IPS-18c (cell line): ENCODE results near the gene SDK2.

Source experiments
- H3K4me3 ChIP-seq: 2 replicates; pipeline ENCODE4 v1.7.0; 2013; ENCODE audit warnings: low read depth, mild to moderate bottlenecking, low read length, moderate library complexity; ENCODE audit not compliant: insufficient read depth
- H3K9me3 ChIP-seq: one replicate; pipeline ENCODE4 v1.6.1; 2013; ENCODE audit warnings: mild to moderate bottlenecking, low read length, moderate library complexity; ENCODE audit not compliant: control insufficient read depth, insufficient read depth

SDK2 gene

DNA sequence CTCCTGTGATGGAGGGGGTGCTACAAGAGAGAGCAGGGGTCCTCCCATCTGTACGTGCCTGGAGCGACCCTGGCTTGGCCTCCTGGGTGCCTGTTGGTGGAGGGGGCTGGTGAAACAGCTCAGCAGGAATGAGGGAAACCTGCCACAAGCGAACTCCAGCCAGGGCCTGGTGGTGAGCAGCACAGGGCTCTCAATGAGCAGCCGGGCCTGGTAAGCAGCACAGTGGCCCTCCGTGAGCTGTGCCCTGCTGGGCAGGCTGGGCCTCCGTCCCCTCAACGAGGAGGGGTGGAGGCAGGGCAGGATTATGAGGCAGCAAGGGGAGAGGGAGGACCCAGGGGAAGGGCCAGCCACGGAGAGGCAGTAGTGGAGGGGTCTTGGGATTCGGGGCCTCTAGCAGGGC lies 101.9 kb downstream of the SDK2 start:
- Histone ChIP-seq H3K9me3 (no peaks in the 10 kb centered on the region), H3K4me3 (no peak overlapping the region)

DNA sequence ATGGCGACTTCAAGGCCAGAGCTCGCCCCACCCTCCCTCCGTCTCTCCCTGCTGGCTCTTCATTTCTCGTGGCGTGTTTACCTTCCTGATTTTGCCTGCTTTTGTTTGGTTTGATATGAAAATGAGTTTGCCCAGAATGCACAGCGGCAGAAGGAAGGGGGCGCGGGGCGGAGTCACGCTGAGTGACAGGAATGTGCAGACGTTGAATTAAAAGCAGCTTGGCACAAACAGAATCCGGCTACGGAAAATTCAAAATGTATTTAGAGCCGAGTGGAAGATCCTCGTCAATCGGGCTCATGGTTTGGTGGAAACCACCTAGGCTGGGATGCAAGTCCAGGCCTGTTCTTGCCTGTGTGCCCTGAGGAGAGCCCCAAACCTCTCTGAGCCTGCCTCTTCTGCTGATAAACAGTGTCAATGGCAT lies 102.7 kb downstream of the SDK2 start:
- Histone ChIP-seq H3K9me3 (no peaks in the 10 kb centered on the region), H3K4me3 (no peak overlapping the region)

DNA sequence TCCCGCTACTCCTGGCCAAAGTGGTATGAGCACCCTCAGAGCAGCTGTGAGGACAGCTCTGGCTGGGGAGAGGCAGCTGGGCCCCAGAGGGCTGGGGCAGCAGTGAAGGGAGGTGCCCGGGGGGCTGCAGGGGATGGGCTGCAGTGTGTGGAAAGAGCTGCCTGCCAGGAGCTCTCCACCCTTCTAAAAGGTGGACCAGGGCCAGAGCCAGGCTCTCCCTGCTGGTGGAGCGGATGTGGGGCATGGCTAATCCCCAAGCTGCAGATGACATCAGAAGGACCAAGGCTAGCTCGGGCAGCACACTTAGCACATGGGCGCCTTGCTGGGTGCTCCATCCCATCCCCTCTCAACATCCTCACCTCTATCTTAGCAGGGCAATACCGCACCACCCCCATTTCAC lies 103.1 kb downstream of the SDK2 start:
- no peaks in the 10 kb centered on the region for H3K9me3 ChIP-seq
- H3K4me3 ChIP-seq, result no peak overlapping the region

DNA sequence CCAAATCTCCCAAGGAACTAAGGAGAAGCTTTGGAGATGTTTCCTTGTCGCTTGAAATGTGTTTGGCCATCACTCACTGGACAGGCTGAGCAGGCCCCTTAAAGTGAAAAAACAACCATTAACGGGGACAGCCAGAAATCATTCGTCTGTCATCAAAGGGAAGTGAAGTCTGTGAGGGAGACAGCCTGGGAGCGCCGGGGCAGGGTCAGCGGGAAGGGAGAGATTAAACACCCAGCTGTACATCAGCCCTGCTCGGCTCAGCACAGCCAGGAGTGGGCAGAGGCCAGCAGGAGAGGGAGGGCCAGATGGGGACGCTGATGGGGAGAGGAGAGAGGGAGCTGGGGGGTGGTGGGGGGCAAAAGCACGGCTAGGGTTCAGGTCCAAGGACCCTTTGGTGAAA lies 105.1 kb downstream of the SDK2 start:
- H3K9me3 ChIP-seq, result no peaks in the 10 kb centered on the region

DNA sequence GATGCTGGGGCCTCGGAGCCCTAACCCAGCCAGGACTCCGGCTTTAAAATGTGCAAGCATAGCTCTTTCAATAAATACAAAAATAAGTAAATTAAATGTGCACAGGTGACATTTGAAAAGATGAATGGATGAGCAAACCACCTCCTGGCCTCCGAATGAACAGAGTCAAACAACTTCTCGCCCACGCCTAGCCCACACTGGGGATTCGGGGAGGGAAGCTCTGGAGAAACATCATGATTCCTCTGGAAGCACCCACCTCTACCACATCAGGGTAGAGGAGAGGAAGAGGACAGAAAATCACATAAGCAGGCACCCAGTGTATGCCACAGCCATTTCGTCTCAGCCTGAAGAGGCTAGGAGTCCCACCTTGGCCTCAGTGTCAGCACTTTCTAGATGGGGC lies 105.8 kb downstream of the SDK2 start:
- H3K4me3 ChIP-seq, result no peak overlapping the region
- no peaks in the 10 kb centered on the region for H3K9me3 ChIP-seq

More for the DNA sequence above, 105.1 kb downstream of the SDK2 start:
- no peak overlapping the region for H3K4me3 ChIP-seq

DNA sequence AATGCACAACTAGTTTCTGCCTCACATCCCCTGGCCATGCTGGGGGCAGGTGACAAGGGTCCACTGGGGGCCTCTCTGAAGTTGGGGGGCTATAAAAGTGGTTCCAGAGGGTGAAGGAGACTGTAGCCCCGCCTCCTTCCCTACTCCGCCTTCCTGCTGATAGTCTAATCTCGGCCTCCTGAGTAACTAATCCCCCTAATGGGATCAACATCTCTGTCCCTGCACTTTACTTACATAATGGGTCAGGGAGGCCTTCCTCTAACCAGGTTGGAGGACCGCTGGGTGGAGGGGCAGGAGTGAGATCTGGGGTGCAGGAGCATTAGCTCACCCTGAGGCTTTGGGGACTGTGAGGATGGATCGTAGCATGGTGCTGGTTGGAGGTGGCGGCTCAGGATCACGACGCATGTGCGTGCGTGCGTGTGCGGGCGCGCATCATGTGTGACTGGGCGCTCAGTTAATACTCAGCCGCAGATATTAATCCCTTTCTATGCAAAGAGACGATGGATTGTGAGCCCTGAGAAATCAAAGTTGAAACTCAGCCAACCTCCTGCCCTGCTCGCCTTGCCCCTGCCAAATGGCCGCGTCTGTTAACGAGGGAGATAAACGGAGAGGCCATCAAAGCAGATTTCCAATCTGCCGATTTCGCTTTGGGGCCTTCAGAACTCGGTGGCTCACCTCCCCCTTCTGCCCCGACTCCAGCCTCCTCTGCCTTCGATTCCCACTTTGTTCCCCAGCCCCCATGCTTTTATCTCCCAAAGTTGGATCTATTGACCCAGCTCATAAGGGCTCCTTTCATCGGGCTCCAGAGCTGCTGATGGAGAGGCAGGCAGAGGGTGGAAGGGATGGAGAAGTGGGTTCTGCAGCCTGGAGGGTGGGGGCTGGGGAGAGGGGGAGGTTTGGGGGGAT lies 107.3 kb downstream of the SDK2 start:
- H3K4me3 ChIP-seq, result no peak overlapping the region; the same call in 1 of the 2 replicates
- no peaks in the 10 kb centered on the region for H3K9me3 ChIP-seq

DNA sequence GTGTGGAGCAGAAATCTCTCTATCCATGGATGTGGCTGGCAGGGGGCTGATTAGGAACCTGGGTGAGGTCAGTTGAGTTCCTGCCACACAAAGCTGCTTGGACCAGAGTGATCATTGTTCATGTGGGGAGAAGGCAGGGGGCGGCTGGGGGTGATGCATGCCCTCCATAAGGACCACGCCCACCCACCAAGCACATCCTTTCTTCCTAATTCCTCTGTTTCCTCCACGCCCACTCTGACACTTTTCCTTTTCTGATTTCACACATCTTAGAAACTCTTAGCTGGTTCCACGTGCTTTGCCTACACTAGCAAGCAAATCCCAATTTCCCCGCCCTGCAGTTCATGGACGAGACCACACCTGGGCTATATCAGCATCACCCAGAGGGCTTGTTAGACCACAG lies 108.5 kb downstream of the SDK2 start:
- no peak overlapping the region for H3K4me3 ChIP-seq
- H3K9me3 ChIP-seq, result no peaks in the 10 kb centered on the region

DNA sequence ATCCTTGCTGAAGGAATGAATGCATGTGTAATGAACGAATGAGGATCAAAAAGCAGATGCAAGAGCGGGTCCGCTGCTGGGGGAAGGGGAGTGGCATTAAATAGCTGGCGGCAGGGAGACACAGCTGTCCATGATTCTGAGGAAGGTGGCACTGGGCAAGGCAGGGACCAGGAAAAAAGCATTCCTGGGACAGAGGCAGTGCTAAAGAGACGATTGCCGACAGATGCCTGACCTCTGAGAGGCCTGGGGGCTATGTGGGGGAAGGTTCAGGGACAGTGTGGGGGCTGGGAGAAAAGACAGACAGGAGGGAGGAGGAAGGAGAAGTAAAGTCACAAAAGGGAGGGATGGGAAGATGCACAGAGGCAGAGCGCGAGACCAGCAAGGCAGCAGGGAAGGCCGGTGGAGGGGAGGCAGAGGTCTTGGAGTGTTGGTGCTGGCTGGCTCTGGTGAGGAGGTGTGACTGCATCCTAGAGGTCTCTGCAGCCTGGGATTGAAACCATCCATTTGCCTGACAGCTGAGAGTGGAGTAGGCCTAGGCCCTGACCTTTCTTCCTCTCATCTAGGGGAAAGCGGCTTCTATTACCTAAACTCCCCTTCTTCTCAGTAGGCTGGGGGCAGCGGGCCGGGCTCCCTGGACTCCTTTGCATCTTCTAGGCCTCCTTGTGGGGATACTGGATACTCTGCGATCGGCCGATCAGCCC lies 109.9 kb downstream of the SDK2 start:
- no peaks in the 10 kb centered on the region for H3K9me3 ChIP-seq
- H3K4me3 ChIP-seq, result no peak overlapping the region

DNA sequence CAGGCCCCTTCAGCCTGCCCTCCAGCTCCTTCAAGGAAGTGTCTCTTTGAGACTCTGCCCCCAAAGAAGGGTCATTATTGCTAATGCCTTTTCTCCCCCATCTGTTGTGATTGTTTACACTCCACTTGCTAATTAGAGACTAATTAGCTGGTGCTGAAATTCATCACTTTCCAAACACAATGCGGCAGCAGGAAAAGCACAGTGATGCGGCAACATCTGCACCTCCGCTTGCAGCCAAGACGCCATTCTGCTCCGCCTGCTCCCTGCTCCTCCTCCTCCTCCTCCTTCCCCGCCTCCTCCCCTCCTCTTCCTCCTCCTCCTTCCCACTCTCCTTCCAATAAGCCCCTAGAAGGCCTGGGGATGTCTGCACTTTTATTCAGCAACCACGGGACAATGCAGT lies 110.5 kb downstream of the SDK2 start:
- Histone ChIP-seq H3K9me3 (no peaks in the 10 kb centered on the region), H3K4me3 (no peak overlapping the region)

DNA sequence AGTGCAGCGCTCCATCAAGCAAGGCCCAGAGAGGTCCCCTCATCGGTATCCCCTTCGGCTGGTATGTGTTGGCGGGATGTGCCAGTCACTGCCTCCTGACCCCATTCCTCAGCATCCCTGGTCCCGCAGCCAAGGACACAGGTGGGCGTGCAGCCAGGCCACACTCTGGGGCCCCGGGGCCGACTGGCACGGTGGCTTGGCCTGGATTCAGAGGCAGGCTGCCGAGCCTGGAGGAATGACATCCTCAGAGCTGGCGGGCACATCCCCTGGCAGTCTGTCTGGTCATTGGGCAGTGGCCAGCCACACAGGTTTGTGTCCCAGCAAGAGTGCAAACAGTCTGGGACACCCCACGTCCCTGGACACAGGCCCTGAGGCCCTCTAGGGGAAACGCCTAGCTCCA lies 111.1 kb downstream of the SDK2 start:
- no peak overlapping the region for H3K4me3 ChIP-seq

DNA sequence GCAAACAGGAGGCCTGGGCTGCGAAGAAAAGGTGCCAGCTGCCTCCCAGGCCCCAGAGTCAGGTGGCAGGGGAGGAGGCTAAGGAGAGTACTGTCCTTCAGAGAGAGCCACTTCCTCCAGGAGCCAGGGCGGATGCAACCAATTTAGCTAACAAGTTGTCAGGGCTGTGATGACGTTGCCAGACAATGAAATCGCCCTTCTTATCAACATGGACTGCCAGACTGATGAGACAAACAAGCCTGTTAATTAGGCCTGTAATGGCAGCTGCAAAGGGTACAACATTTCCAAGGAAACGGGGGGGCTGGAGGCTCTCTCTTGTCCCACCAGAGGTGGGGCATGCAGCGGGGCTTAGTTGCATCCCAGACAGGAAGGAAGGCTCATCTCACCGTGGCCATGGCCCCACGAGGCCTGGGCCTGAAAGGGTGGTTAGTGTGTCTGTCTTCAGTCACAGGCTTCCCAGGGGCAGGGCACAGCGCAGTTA lies 111.8 kb downstream of the SDK2 start:
- H3K9me3 ChIP-seq, result no peaks in the 10 kb centered on the region

More for the DNA sequence above, 111.1 kb downstream of the SDK2 start:
- no peaks in the 10 kb centered on the region for H3K9me3 ChIP-seq

DNA sequence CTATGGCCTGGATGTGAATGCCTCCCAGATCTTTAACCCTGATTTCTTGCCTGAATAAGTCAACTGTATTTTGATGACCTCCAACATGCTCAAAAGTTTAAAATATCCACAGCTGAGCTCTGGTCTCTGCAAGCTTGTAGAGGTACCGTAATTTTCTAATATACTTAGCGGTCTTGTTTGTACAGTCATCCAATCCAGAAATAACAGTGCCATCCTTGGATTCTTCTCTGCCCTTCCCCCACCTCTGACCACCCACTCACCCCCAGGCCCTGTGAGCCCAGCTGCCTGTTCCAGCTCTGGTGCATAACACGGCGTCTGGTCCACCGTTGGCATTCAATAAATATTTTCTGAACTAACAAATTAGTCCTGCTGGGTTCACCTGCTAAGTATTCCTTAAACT lies 113.1 kb downstream of the SDK2 start:
- no peaks in the 10 kb centered on the region for H3K9me3 ChIP-seq
- no peak overlapping the region for H3K4me3 ChIP-seq

More for the DNA sequence above, 111.8 kb downstream of the SDK2 start:
- no peak overlapping the region for H3K4me3 ChIP-seq

DNA sequence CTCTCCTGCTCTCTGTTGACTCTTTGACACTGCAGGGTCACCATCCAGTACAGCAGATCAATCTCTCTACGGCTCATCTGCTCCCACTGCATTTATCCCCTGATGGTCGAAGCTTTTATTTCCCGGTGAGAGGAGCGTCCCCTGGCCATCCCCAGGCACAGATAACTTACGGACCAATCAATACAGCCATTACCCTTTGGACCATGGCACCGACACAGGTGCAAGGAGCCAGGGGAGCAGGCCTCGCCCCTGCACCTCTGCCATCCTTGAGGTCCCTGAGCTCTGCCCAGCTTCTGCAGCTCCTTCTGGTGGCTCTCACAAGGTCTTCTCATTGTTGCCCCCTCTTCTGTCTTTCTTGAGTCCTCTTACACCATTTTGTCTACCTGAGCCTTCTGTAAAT lies 115.6 kb downstream of the SDK2 start:
- peaks cover 2% of the 10 kb centered on the region for H3K9me3 ChIP-seq
- no peak overlapping the region for H3K4me3 ChIP-seq

DNA sequence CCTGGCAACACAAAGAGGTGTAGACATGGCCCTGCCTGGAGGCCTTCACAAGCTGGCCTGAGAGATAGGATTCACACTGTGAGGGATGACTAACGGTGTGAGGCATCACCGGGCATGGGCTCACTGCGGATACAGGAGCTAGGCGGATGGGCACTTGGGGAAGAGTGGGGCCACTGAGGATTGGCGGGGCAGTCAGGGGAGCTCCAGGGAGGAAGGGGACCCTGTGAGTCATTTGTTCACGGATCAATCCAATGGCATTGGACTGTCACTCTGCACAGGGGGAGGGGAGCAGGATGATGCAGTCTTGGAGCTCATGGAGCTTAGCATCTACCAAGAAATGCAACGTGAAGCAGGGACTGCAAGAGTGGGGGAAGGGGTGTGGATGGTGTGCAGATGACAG lies 117.3 kb downstream of the SDK2 start:
- peaks cover 2% of the 10 kb centered on the region for H3K9me3 ChIP-seq

DNA sequence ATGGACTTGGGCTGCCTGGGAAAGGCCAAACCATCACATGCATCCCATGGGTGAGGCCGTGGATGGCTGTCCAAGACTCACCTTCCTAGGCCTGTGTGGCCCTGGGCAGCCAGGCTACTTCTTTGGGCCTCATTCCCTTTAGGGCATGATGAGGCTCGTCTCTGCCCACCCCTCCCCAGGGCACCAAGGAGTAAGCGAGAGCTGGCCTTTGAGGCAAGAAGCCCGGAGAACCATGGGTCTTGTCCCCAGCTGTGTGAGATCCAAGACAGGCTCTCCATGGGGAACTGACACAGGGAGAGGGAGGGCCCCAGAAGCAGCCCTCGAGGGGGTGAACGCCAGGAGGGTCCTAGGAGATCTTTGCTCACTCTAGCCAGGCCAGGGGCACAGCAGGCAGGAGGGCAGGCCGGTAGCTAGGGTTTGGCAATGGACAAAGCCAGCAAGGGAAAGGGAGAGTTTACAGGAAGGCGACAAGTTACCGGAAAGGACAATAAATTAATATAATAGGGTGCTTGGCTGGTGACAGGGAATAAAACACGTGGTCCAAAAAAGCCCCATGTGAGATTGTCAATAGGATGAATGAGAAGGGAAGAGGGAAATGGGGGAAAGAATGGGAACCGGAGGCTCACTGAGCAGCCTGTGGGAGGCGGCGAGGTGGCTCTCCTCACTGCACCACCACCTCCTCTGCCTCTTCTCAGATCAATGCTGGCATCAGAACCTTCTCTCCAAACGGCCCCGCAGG lies 119.1 kb downstream of the SDK2 start:
- Histone ChIP-seq H3K9me3 (peaks cover 2% of the 10 kb centered on the region), H3K4me3 (no peak overlapping the region)

More for the DNA sequence above, 117.3 kb downstream of the SDK2 start:
- H3K4me3 ChIP-seq, result no peak overlapping the region

DNA sequence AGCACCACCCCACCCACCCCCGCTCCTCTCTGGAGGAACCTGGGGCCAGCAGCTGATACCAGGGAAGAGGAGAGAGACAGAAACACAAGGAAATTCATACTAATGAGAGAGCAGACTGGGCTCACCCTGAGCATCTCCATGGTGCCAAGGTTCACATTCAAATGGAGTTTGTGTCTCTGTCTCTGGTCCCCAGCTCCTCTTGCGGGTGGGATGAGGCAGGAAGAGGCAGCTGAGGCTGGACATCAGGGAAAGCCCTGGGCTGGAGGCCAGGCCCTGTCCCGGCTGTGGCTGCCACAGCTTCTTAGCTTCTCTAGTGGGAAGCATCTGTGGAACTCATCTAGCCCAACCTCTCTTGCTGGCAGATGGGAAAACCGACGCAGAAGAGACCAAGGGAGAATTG lies 121.5 kb downstream of the SDK2 start:
- H3K9me3 ChIP-seq, result peaks cover 4% of the 10 kb centered on the region
- H3K4me3 ChIP-seq, result no peak overlapping the region

DNA sequence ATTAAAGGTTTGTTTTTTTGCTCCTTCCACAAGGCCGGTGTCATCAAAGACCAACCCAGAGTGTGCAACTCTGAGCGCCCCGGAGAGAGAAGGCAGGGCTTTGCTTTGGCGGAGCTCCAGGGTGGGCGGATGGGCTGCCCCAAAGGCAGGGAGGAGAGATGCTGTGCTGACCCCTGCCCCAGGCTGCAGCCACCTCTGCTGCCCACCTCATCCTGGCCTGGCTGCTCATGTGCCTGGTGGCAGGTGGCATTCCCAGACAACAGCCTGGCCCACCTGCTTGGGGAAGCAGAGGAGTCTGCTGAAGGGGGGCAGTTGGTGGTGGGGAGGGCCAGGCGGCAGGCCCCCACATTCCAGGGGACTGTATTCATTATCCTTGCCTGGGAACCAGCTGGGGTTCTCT lies 122.1 kb downstream of the SDK2 start:
- H3K9me3 ChIP-seq, result peaks cover 4% of the 10 kb centered on the region
- H3K4me3 ChIP-seq, result no peak overlapping the region
